GM19328 (cell line): ENCODE data around the gene PPTC7.
"Not testable (repeated sequence)": the region's sequence is repeated elsewhere in the genome, so short reads cannot be mapped to it uniquely, and the experiment has no call there.

Experiments used
- ATAC-seq: cut with Tn5 transposase; IDR thresholded peaks from one replicate; pipeline ENCODE4 v1.9.1; 2021; ENCODE audit warnings: mild to moderate bottlenecking, moderate library complexity; ENCODE audit not compliant: unreplicated experiment

Gene PPTC7

GRCh38 chr12:110562386-110562785 lies 20.7 kb downstream of the PPTC7 start:
- not testable (repeated sequence) for ATAC-seq

- ATAC-seq, result no peak
Observed at GRCh38 chr12:110561471-110562201, 21.5 kb downstream of the PPTC7 start.

- ATAC-seq, result no peak
Observed at GRCh38 chr12:110560946-110561345, 22.2 kb downstream of the PPTC7 start.

GRCh38 chr12:110560048-110560447 lies 23.1 kb downstream of the PPTC7 start:
- no peak for ATAC-seq

GRCh38 chr12:110558945-110559344 lies 24.2 kb downstream of the PPTC7 start:
- not testable (repeated sequence) for ATAC-seq

GRCh38 chr12:110557300-110557699 lies 25.8 kb downstream of the PPTC7 start:
- no peak for ATAC-seq

GRCh38 chr12:110556705-110557104 lies 26.4 kb downstream of the PPTC7 start:
- no peak for ATAC-seq

- ATAC-seq, result no peak
Observed at GRCh38 chr12:110555577-110556406, 27.3 kb downstream of the PPTC7 start.

GRCh38 chr12:110554184-110554583 lies 28.9 kb downstream of the PPTC7 start:
- no peak for ATAC-seq

- ATAC-seq, result no peak
Observed at GRCh38 chr12:110550981-110551380, 32.1 kb downstream of the PPTC7 start.

GRCh38 chr12:110549716-110550115 lies 33.4 kb downstream of the PPTC7 start:
- no peak for ATAC-seq

GRCh38 chr12:110548678-110549077 lies 34.4 kb downstream of the PPTC7 start:
- no peak for ATAC-seq

GRCh38 chr12:110547090-110547489 lies 36.0 kb downstream of the PPTC7 start:
- ATAC-seq, result no peak

GRCh38 chr12:110546339-110546738 lies 36.8 kb downstream of the PPTC7 start:
- no peak for ATAC-seq

- no peak for ATAC-seq
Observed at GRCh38 chr12:110545812-110546211, 37.3 kb downstream of the PPTC7 start.

- not testable (repeated sequence) for ATAC-seq
Observed at GRCh38 chr12:110545259-110545658, 37.9 kb downstream of the PPTC7 start.

- no peak for ATAC-seq
Observed at GRCh38 chr12:110543965-110544364, 39.2 kb downstream of the PPTC7 start.

GRCh38 chr12:110543252-110543959 lies 39.7 kb downstream of the PPTC7 start:
- ATAC-seq, result no peak

GRCh38 chr12:110540048-110540447 lies 43.1 kb downstream of the PPTC7 start:
- ATAC-seq, result no peak

GRCh38 chr12:110538869-110539622 lies 44.1 kb downstream of the PPTC7 start:
- no peak for ATAC-seq
